Stomach (tissue), 9 donors: ENCODE results near the gene WDR70. TPM values are rescaled to one million over a fixed set of nuclear protein-coding genes. Genes with fewer than 3 reads are reported as not detected.

Experiments used
- DNase-seq, 2 donors: peaks; one replicate each; pipeline versions ENCODE4 v3.0.0 to v3.0.0-alpha.2; 2013 to 2019
- H3K27ac ChIP-seq, 5 donors: fragments of 200-600 bp in 4 of 5; sonication (generic) in 4 of 5; one replicate each; pipeline ENCODE4 v1.5.1; 2013 to 2019; ENCODE audit warnings: mild to moderate bottlenecking in 1 of 5, moderate library complexity in 1 of 5
- H3K27me3 ChIP-seq, 3 donors: fragments of 200-600 bp; sonication (generic); one replicate each; pipeline ENCODE4 v1.5.1; 2017 to 2019; ENCODE audit warnings: mixed run types in 1 of 3
- H3K36me3 ChIP-seq, 4 donors: fragments of 200-600 bp; sonication (generic); 1 replicate in 3 of 4; 2 replicates in 1 of 4; pipeline ENCODE4 v1.5.1; 2016 to 2019
- H3K4me1 ChIP-seq, 4 donors: fragments of 200-600 bp; sonication (generic); one replicate each; pipeline ENCODE4 v1.5.1; 2016 to 2019
- H3K4me3 ChIP-seq, 4 donors: fragments of 200-600 bp; sonication (generic) in 3 of 4; one replicate each; pipeline ENCODE4 v1.5.1; 2016 to 2019; ENCODE audit warnings: mild to moderate bottlenecking in 1 of 4
- H3K9me3 ChIP-seq, 4 donors: fragments of 200-600 bp; sonication (generic); one replicate each; pipeline ENCODE4 v1.5.1; 2016 to 2019
- CTCF ChIP-seq, 7 experiments: fragments of 450-650 bp in 4 of 7; fragments of 200-600 bp in 3 of 7; sonication (generic) in 3 of 7; IDR thresholded peaks; one replicate each; pipeline ENCODE4 v1.5.1; 2016 to 2019; ENCODE audit warnings: antibody characterized with exemption in 7 of 7, control low read depth in 2 of 7, mild to moderate bottlenecking in 1 of 7
- EP300 ChIP-seq: sonication (generic); formaldehyde crosslinking; IDR thresholded peaks from one replicate; pipeline ENCODE4 v1.6.1; 2017; ENCODE audit warnings: antibody characterized with exemption
- POLR2A ChIP-seq, 4 donors: fragments of 450-650 bp; IDR thresholded peaks; one replicate each; pipeline ENCODE4 v1.6.1; 2016; ENCODE audit warnings: antibody characterized with exemption in 4 of 4, control low read depth in 2 of 4, mild to moderate bottlenecking in 1 of 4, moderate library complexity in 1 of 4
- POLR2AphosphoS5 ChIP-seq, 3 donors: sonication (generic); formaldehyde crosslinking; IDR thresholded peaks; one replicate each; pipeline ENCODE4 v1.6.1; 2016; ENCODE audit warnings: antibody characterized with exemption in 3 of 3
- WGBS, 5 donors: extraction: QIAGEN DNeasy Blood & Tissue Kit in 3 of 5; methylation state at CpG; one replicate each; pipeline versions ENCODE4 v1.1.5 to v1.1.7; 2013 to 2018; 5-methylcytosine and 5-hydroxymethylcytosine counted together
- intact Hi-C: fragments of 100-400 bp; cut with DNase I; formaldehyde crosslinking; loops from one replicate; pipeline ENCODE4 v1.15.1; 2023; ENCODE audit warnings: low total_unique reads
- polyA plus RNA-seq, 3 donors: library from polyadenylated mRNA; stranded (reverse); fragments of 200-250 nt; gene quantifications; one replicate each; pipeline ENCODE4 v1.2.3, GENCODE V29; 2013
- total RNA-seq, 5 donors: library from RNA; depleted of rRNA; stranded (reverse); fragments of >200 nt; gene quantifications; one replicate each; pipeline versions ENCODE4 v1.1.0 to v1.2.3, GENCODE V29; 2014 to 2016
- donor health status: healthy with polysubstance abuse.
- donor health status: Bipolar disorder and iron deficiency.
- donor health status: healthy.

The WDR70 gene
- total and polyA plus RNA-seq, 8 donors = 13.0 to 131 (median 35.0) TPM

- H3K4me3 ChIP-seq = no peak overlapping the region
- intact Hi-C loops = no loop called here
- no peak for DNase-seq
- no peaks in the 10 kb centered on the region for H3K36me3 ChIP-seq
- peaks cover 0 to 10% (median 5%) of the 10 kb centered on the region in 4 donors for H3K4me1 ChIP-seq
- H3K27me3 ChIP-seq = no peaks in the 10 kb centered on the region
- TF ChIP-seq POLR2AphosphoS5 (IDR thresholded peaks at IDR 0.05) = no peak
- H3K9me3 ChIP-seq = no peaks in the 10 kb centered on the region
- no peak overlapping the region for H3K27ac ChIP-seq
Observed at GRCh38 chr5:37568893-37569292, 189.8 kb downstream of the WDR70 start.

GRCh38 chr5:37569466-37569865, 190.3 kb downstream of the WDR70 start:
- no peaks in the 10 kb centered on the region for H3K27me3 ChIP-seq
- intact Hi-C loops = no loop called here
- no peak for DNase-seq
- H3K4me3 ChIP-seq = no peak overlapping the region
- 91 to 95% (median 95%) methylated on average over 2 of the region's 2 CpGs for WGBS, 5 donors
- H3K4me1 ChIP-seq = peaks cover 0 to 10% (median 5%) of the 10 kb centered on the region in 4 donors
- H3K36me3 ChIP-seq = no peaks in the 10 kb centered on the region
- no peaks in the 10 kb centered on the region for H3K9me3 ChIP-seq
- TF ChIP-seq POLR2AphosphoS5 (IDR thresholded peaks at IDR 0.05) (no peak), POLR2A (IDR thresholded peaks at IDR 0.05) (no peak), CTCF (IDR thresholded peaks at IDR 0.05) (no peak), EP300 (no peak)
- no peak overlapping the region for H3K27ac ChIP-seq

- DNase-seq = no peak
- no peak overlapping the region for H3K27ac ChIP-seq
- no peaks in the 10 kb centered on the region for H3K36me3 ChIP-seq
- no peaks in the 10 kb centered on the region for H3K9me3 ChIP-seq
- no peak overlapping the region for H3K4me3 ChIP-seq
- intact Hi-C loops = no loop called here
- TF ChIP-seq CTCF (IDR thresholded peaks at IDR 0.05) (no peak), POLR2AphosphoS5 (IDR thresholded peaks at IDR 0.05) (no peak), POLR2A (IDR thresholded peaks at IDR 0.05) (no peak), EP300 (no peak)
- H3K4me1 ChIP-seq = peaks cover 0 to 13% (median 5%) of the 10 kb centered on the region in 4 donors
- WGBS, 5 donors = 93 to 97% (median 94%) methylated on average over 1 of the region's 1 CpG
- H3K27me3 ChIP-seq = no peaks in the 10 kb centered on the region
Observed at GRCh38 chr5:37570597-37570996, 191.5 kb downstream of the WDR70 start.

- DNase-seq = no peak
- TF ChIP-seq POLR2AphosphoS5 (IDR thresholded peaks at IDR 0.05) (no peak), CTCF (IDR thresholded peaks at IDR 0.05) (no peak), POLR2A (IDR thresholded peaks at IDR 0.05) (no peak)
- WGBS, 5 donors = 77 to 95% (median 91%) methylated on average over 2 of the region's 2 CpGs
- Histone ChIP-seq H3K27me3 (no peaks in the 10 kb centered on the region), H3K36me3 (no peaks in the 10 kb centered on the region), H3K4me3 (no peak overlapping the region), H3K4me1 (peaks cover 0 to 24% (median 10%) of the 10 kb centered on the region in 4 donors), H3K9me3 (no peaks in the 10 kb centered on the region), H3K27ac (no peak overlapping the region)
- intact Hi-C loops = no loop called here
Observed at GRCh38 chr5:37571985-37572384, 192.9 kb downstream of the WDR70 start.

- 70 to 82% (median 73%) methylated on average over 8 of the region's 8 CpGs for WGBS, 5 donors
- H3K27ac ChIP-seq = no peak overlapping the region
Observed at GRCh38 chr5:37575541-37576489, 196.7 kb downstream of the WDR70 start.

More at GRCh38 chr5:37575541-37576489, 196.7 kb downstream of the WDR70 start:
- Histone ChIP-seq H3K27me3 (no peaks in the 10 kb centered on the region), H3K4me1 (peaks cover 0 to 15% (median 5%) of the 10 kb centered on the region in 4 donors), H3K36me3 (no peaks in the 10 kb centered on the region), H3K9me3 (no peaks in the 10 kb centered on the region), H3K4me3 (no peak overlapping the region)
- TF ChIP-seq POLR2A (IDR thresholded peaks at IDR 0.05) (no peak), POLR2AphosphoS5 (IDR thresholded peaks at IDR 0.05) (peak in 1 of 3 donors; percentile 64)
- peak in 1 of 2 donors; percentile 55 for DNase-seq
- intact Hi-C loops = no loop called here
